SK-N-SH (cell line): ENCODE data around the gene NRIP2.

Experiments
- RCOR1 ChIP-seq: fragments of 150-350 bp; IDR thresholded peaks from 2 replicates; pipeline ENCODE4 v1.6.1; 2017; ENCODE audit warnings: antibody characterized with exemption, low read length
- REST ChIP-seq: IDR thresholded peaks from 2 replicates; pipeline ENCODE4 v1.6.1; 2012; ENCODE audit warnings: mild to moderate bottlenecking, low read depth, low read length, moderate library complexity
- SIN3A ChIP-seq: IDR thresholded peaks from 2 replicates; pipeline ENCODE4 v1.6.1; 2012; ENCODE audit warnings: low read depth, mild to moderate bottlenecking, low read length, moderate library complexity, borderline replicate concordance
- SMC3 ChIP-seq: IDR thresholded peaks from 2 replicates; pipeline ENCODE4 v1.6.1; 2012; ENCODE audit warnings: low read depth, low read length, improper control_type of control experiment
- TAF1 ChIP-seq: IDR thresholded peaks from 2 replicates; pipeline ENCODE4 v1.6.1; 2012; ENCODE audit warnings: low read depth, mild to moderate bottlenecking, low read length, moderate library complexity, borderline replicate concordance
- ZBTB33 ChIP-seq: IDR thresholded peaks from 2 replicates; pipeline ENCODE4 v1.4.0; 2012; ENCODE audit warnings: low read depth, borderline replicate concordance

GRCh38 chr12:2791089-2791488, 43.7 kb downstream of the NRIP2 start:
- TF ChIP-seq REST (no peak), SMC3 (no peak), RCOR1 (no peak), TAF1 (no peak), SIN3A (no peak), ZBTB33 (no peak)
